ENCODE results near the gene PTPN3.

The PTPN3 gene

DNA sequence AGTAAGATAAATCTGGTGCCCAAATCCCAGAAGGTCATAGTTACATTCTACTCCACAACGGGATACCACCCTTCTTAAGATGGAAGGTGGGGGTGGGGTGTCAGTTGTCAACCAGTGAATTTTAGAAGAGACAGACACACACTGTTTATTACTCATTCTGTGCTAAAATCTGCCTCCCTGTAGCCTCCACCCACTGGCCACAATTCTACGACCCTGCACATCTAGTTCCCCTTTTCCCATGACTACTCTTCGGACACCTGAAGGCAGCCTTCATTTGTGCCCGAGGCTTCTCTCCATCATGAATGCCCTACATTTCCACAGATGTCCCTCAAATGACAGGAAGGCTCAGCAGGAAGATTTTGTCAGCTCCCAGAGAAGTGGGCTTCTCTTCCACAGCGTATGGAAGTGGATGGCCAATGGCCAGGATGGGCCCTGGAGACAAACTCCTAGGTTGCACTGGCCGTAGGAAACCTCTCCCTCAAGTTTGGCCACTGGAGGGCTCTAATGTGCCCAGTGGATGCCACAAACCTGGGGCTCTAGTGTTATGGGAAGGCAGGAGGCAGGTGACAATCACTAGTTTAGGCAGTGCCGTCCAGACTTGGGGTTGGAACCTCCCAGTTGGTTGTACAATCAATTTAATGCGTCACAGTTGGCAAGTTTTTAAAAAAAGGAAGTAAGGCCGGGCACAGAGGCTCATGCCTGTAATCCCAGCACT lies 46.6 kb downstream of the PTPN3 start:
- no peak for ATAC-seq

DNA sequence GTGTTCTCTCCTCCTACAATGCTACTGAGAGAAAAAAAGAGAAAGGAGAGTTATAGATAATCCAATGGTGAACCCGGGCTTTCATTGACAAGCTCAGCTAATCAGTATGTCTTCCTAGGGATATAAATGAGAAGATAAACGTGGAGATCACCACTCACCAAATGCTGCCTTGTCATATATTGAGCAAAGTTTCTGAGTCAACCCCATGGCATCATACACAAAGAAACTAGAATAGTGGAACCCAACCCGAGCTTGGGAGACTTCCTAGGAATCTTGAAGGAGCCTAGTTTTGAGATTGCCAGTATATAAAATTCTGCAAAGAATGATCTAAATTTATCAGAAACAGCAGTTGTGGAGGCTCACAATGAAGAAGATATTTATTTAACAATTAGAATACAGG lies 47.8 kb downstream of the PTPN3 start:
- no peak for ATAC-seq

DNA sequence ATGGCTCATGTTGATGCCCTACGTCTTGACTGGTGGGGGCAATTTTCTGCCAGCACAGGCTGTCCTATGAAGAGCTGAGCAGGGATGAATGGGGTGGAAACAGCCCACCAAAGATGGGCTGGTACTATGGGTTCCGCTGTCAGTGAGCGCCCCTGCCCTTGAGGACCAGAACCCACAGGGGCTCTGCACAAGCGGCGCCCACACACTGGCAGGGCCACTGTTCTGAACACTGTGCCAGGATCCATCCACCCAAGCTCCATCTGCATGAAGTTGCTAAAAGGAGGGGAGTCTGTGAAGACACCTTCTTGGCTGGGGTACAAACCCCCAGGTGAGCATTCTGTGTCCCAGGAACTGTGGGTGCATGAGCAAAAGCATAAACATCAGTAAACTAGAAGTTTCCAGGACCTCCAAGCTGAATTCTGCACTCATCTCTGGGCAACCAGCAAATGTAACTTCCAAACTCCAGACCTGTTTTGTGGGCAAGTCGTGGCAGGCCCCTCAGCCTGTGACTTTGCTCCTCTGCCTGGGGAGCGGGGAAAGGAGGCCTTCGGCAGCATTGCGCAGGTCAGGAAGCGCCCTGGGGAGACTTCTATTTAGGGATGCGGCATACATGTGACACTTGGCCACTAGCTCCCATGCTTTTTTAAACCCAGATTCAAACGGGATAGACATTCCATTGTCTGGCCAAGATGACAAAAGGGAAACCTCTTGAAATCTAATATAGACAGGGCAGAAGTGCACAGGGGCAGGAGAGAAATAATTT lies 48.9 kb downstream of the PTPN3 start:
- ATAC-seq, result no peak

DNA sequence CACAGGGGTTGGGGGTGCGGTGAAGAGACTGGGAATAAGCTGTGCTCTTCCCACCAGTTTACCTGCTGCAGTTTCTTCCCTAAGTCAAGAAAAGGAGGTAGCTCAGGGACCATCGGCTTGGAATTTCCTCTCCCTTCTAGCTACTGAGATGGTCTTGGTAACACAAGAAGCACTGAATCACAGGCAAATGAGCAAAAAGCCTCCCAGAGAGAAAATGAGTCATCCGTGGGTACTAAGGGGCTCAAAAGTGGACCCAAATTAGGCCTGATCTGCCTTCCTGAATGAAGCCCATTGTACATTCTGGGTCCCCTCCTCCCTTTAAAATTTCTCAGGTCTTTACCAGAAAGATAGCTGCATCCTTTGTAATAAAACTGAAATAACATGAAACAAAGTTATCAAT lies 49.9 kb downstream of the PTPN3 start:
- no peak for ATAC-seq

DNA sequence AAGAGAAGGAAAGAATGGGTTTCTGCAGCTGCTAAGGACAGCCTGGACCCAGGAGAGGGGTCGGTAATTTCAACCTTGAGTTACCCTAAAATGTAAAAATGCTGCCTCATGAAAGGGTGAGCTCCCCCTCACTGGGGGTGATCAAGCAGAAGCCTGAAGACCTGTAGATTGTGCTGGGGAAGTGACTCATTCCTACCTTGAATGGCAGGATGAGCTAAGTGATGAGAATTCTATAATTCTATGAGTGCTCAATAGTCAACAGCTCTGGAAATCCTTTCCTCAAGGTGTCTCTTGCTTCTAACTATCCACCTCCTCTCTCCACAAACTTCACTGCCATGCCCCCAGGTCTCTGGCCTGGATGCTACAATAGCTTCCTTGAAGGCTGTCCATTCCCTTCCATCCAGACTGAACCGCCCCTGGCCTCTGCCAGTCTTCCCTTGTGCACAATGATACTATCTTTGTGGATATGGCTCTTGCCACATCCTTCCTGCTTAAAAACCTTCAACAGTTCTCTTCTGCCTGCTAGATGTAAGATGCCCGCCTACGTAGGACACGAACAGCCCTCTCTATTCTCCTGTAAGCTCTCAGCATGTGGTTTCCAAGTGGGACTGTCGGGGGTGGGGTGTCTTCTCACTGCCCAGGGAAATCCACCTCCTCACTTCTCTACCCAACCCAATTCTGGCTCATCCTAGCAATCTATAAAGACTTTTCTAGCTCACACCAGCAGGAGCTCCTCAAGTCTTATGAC lies 50.6 kb downstream of the PTPN3 start:
- no peak for ATAC-seq

DNA sequence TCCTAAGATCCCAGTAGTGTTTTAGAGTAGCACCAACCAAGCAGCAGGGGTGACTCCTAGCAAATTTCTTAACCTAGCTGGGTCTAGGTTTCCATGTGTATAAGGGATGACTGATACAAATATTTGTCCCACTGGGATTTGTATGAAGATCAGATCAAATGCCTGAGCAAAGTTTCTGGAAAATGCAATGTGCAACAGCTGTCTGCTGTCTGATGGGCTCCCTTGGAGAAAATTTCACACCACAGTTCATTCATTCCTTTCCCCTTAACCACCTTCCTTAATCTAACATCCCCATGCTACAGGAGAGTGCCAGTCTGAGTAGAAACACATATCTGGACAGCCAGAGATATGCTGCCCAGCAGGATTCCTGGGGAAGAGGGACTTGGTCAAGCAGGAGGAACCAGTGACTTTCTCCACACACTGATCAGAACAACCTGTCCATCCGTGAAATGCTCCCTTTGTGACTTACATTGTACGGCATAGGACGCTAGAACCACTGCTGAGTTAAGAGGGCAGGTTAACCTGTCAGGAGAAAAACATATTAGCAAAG lies 53.3 kb downstream of the PTPN3 start:
- ATAC-seq, result no peak

GRCh38 chr9:109442716-109443115 lies 55.4 kb downstream of the PTPN3 start:
- no peak for ATAC-seq

DNA sequence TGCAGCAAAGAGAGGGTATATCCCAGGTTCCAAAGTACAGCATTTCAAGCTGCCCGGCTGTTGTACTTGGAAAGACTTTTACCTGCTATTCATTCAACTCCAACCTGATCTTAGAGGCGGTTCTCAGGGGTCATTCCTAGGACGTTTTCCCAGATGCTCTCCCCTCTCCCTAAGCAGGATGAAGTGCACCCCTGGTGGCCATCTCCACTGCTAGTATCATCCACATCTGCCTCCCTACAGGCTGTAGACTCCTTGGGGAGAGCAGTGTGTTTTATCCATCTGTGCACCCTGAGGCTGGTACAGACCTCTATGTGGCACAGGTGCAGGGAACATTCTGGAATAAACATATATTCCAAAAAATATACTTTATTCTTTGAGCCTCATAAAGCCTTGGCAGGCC lies 56.8 kb downstream of the PTPN3 start:
- ATAC-seq, result no peak

DNA sequence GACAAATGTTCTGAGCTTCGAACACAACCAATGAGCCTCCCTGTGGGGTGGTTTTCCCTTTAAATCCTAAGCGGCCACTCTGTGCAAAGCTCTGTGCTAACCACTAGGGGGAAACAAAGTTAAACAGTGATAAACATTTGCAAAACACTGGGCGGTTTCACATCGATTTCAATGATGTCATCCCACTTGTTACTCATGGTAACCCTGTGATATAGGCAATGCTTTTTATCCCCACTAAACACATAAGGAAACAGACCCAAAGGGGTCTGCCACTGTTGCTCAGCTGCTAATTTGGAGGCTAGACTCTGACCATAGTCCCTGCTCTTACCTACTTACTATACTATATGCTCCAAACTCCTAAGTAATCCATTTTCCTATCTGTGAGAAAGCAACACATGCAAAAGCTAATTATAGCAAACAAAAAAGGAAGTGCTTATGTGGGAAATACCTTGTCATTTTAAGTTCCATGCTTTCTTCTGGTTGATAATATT lies 57.3 kb downstream of the PTPN3 start:
- peak; percentile 88 for ATAC-seq

- ATAC-seq, result no peak
These were observed 58.0 kb downstream of the PTPN3 start for GRCh38 chr9:109440117-109440515.

GRCh38 chr9:109439378-109440116 lies 58.6 kb downstream of the PTPN3 start:
- ATAC-seq, result no peak

DNA sequence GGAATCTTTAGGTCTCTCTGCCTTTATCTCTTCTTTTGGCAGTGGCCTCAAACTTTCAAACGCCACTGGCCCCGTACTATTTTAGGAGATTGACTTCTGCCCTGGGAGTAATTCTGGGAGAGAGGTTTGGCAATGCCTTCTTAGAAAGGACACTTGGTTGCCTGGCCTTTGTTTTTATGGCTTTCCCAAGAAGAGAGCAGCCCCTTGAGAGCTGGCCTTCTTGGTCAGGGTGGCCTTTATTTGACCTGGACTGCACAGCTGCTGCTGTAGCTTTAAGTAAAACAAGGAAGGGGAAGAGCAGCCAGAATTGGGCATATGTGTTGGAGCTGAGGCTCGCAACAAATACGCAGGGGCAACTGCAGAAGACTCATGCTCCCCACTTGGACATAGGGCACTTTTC lies 60.8 kb downstream of the PTPN3 start:
- no peak for ATAC-seq

- no peak for ATAC-seq
These were observed 62.0 kb downstream of the PTPN3 start for GRCh38 chr9:109436071-109436470.

DNA sequence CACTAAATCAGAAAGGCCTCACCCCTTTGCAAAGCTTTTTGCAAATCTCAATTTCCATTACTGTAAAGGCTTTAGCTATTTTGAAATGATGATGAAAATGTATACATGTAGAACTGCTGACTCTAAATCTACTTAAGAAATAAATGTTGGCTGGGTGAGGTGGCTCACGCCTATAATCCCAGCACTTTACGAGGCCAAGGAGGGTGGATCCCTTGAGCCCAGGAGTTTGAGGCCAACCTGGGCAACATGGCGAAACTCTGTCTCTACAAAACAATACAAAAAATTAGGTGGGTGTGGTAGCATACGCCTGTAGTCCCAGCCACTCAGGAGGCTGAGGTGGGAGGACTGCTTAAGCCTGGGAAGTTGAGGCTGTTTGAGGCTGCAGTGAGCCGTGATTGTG lies 64.6 kb downstream of the PTPN3 start:
- no peak for ATAC-seq

- no peak for ATAC-seq
These were observed 67.9 kb downstream of the PTPN3 start for GRCh38 chr9:109430231-109430630.

GRCh38 chr9:109428854-109429253 lies 69.3 kb downstream of the PTPN3 start:
- no peak for ATAC-seq

- no peak for ATAC-seq
These were observed 70.2 kb downstream of the PTPN3 start for GRCh38 chr9:109427886-109428285.

GRCh38 chr9:109426626-109427402 lies 71.3 kb downstream of the PTPN3 start:
- no peak for ATAC-seq

- no peak for ATAC-seq
These were observed 73.5 kb downstream of the PTPN3 start for GRCh38 chr9:109424618-109425017.

GRCh38 chr9:109423877-109424276 lies 74.2 kb downstream of the PTPN3 start:
- ATAC-seq, result no peak

DNA sequence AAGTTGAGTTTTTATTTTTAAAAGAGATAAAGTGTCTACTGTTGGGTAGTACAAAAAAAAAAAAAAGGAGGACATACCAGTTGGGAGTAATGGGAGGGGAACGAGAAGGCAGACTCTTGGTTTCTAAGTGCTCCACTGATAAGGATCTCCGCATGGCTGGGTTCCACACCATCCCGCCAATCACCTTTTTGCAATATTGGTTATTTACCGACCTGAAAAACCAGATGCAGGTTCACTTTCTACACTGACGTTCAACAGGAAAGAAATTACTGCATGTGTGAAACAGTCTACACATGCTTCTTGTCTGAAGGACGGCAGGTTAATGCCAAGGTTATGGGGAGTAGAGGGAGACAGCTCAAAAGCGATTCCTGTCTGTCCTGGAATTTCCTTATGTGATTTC lies 75.5 kb downstream of the PTPN3 start:
- ATAC-seq, result no peak

Data from activated CD4-positive, CD25-positive, alpha-beta regulatory T cell treated with anti-CD3 and anti-CD28 coated beads, Interleukin-2, amount 50 U/mL, for 24 hours (primary cell).